Activated naive CD8-positive, alpha-beta T cell treated with anti-CD3 and anti-CD28 coated beads, Interleukin-2, amount 50 U/mL, for 24 hours (primary cell): ENCODE data around the gene ACAN.

ENCODE experiments used
- ATAC-seq: fragments of 150-1000 bp; cut with Tn5 transposase; one replicate; pipeline ENCODE4 v1.10.0; 2021
- DNase-seq: peaks from one replicate; pipeline ENCODE4 v3.0.0; 2021
- H3K27ac Mint-ChIP-seq: one replicate; pipeline ENCODE4 v1.8.0; 2021; ENCODE audit warnings: mild to moderate bottlenecking, mixed read lengths
- H3K27me3 Mint-ChIP-seq: one replicate; pipeline ENCODE4 v1.8.0; 2021; ENCODE audit warnings: mixed read lengths
- H3K36me3 Mint-ChIP-seq: one replicate; pipeline ENCODE4 v1.8.0; 2021; ENCODE audit warnings: low read depth, mixed read lengths
- H3K4me1 Mint-ChIP-seq: one replicate; pipeline ENCODE4 v1.8.0; 2021; ENCODE audit warnings: mixed read lengths
- H3K4me3 Mint-ChIP-seq: one replicate; pipeline ENCODE4 v1.8.0; 2021; ENCODE audit warnings: mild to moderate bottlenecking, moderate library complexity, mixed read lengths
- H3K9me3 Mint-ChIP-seq: one replicate; pipeline ENCODE4 v1.8.0; 2021; ENCODE audit warnings: mixed read lengths

Gene ACAN

GRCh38 chr15:88791637-88792036 lies 11.6 kb upstream of the ACAN start:
- no peaks in the 10 kb centered on the region for H3K36me3 Mint-ChIP-seq
- no peak for DNase-seq
- ATAC-seq, result no peak
- no peaks in the 10 kb centered on the region for H3K9me3 Mint-ChIP-seq
- peaks cover 36% of the 10 kb centered on the region for H3K27me3 Mint-ChIP-seq
- no peaks in the 10 kb centered on the region for H3K4me1 Mint-ChIP-seq
- no peak overlapping the region for H3K27ac Mint-ChIP-seq
- H3K4me3 Mint-ChIP-seq, result no peak overlapping the region

GRCh38 chr15:88792342-88793282 lies 10.6 kb upstream of the ACAN start:
- no peaks in the 10 kb centered on the region for H3K9me3 Mint-ChIP-seq
- no peaks in the 10 kb centered on the region for H3K4me1 Mint-ChIP-seq
- DNase-seq (no peak), ATAC-seq (no peak)
- H3K27ac Mint-ChIP-seq, result no peak overlapping the region
- no peaks in the 10 kb centered on the region for H3K36me3 Mint-ChIP-seq
- H3K27me3 Mint-ChIP-seq, result peaks cover 43% of the 10 kb centered on the region
- H3K4me3 Mint-ChIP-seq, result no peak overlapping the region

GRCh38 chr15:88794001-88794400 lies 9.2 kb upstream of the ACAN start:
- DNase-seq, result no peak
- no peak overlapping the region for H3K4me3 Mint-ChIP-seq
- no peaks in the 10 kb centered on the region for H3K4me1 Mint-ChIP-seq
- H3K27ac Mint-ChIP-seq, result no peak overlapping the region
- peaks cover 50% of the 10 kb centered on the region for H3K27me3 Mint-ChIP-seq
- no peak for ATAC-seq
- no peaks in the 10 kb centered on the region for H3K9me3 Mint-ChIP-seq
- H3K36me3 Mint-ChIP-seq, result no peaks in the 10 kb centered on the region

- Mint-ChIP-seq H3K36me3 (no peaks in the 10 kb centered on the region), H3K4me3 (no peak overlapping the region), H3K27ac (no peak overlapping the region), H3K4me1 (peaks cover 3% of the 10 kb centered on the region), H3K27me3 (peaks cover 69% of the 10 kb centered on the region), H3K9me3 (no peaks in the 10 kb centered on the region)
- no peak for DNase-seq
- ATAC-seq, result no peak
Observed at GRCh38 chr15:88797663-88798339, 5.4 kb upstream of the ACAN start.

GRCh38 chr15:88799341-88799740 lies 3.9 kb upstream of the ACAN start:
- no peaks in the 10 kb centered on the region for H3K9me3 Mint-ChIP-seq
- no peak overlapping the region for H3K4me3 Mint-ChIP-seq
- no peak for ATAC-seq
- no peaks in the 10 kb centered on the region for H3K36me3 Mint-ChIP-seq
- peaks cover 63% of the 10 kb centered on the region for H3K27me3 Mint-ChIP-seq
- no peak for DNase-seq
- peaks cover 5% of the 10 kb centered on the region for H3K4me1 Mint-ChIP-seq
- no peak overlapping the region for H3K27ac Mint-ChIP-seq

- Mint-ChIP-seq H3K4me3 (no peak overlapping the region), H3K36me3 (no peaks in the 10 kb centered on the region), H3K27ac (no peak overlapping the region), H3K4me1 (peaks cover 5% of the 10 kb centered on the region), H3K9me3 (no peaks in the 10 kb centered on the region), H3K27me3 (peaks cover 67% of the 10 kb centered on the region)
- DNase-seq (no peak), ATAC-seq (no peak)
Observed at GRCh38 chr15:88800026-88800425, 3.2 kb upstream of the ACAN start.

- Mint-ChIP-seq H3K27ac (no peak overlapping the region), H3K9me3 (no peaks in the 10 kb centered on the region), H3K4me3 (no peak overlapping the region), H3K27me3 (peaks cover 69% of the 10 kb centered on the region), H3K36me3 (no peaks in the 10 kb centered on the region), H3K4me1 (peaks cover 5% of the 10 kb centered on the region)
- ATAC-seq (no peak), DNase-seq (no peak)
Observed at GRCh38 chr15:88800738-88801137, 2.5 kb upstream of the ACAN start.

GRCh38 chr15:88802250-88802990 lies 816 bp upstream of the ACAN start:
- H3K27ac Mint-ChIP-seq, result no peak overlapping the region
- ATAC-seq, result no peak
- peaks cover 74% of the 10 kb centered on the region for H3K27me3 Mint-ChIP-seq
- H3K4me1 Mint-ChIP-seq, result peaks cover 5% of the 10 kb centered on the region
- no peaks in the 10 kb centered on the region for H3K9me3 Mint-ChIP-seq
- peak overlapping the region; percentile 53 for H3K4me3 Mint-ChIP-seq
- H3K36me3 Mint-ChIP-seq, result no peaks in the 10 kb centered on the region
- DNase-seq, result no peak

GRCh38 chr15:88802991-88803240 lies 320 bp upstream of the ACAN start:
- peaks cover 5% of the 10 kb centered on the region for H3K4me1 Mint-ChIP-seq
- no peak for DNase-seq
- ATAC-seq, result no peak
- H3K36me3 Mint-ChIP-seq, result no peaks in the 10 kb centered on the region
- H3K9me3 Mint-ChIP-seq, result no peaks in the 10 kb centered on the region
- H3K27ac Mint-ChIP-seq, result no peak overlapping the region
- H3K27me3 Mint-ChIP-seq, result peaks cover 70% of the 10 kb centered on the region
- H3K4me3 Mint-ChIP-seq, result peak overlapping the region; percentile 53

GRCh38 chr15:88803920-88804247 lies 648 bp downstream of the ACAN start:
- DNase-seq (no peak), ATAC-seq (no peak)
- H3K4me1 Mint-ChIP-seq, result peaks cover 5% of the 10 kb centered on the region
- H3K36me3 Mint-ChIP-seq, result no peaks in the 10 kb centered on the region
- no peak overlapping the region for H3K4me3 Mint-ChIP-seq
- no peak overlapping the region for H3K27ac Mint-ChIP-seq
- no peaks in the 10 kb centered on the region for H3K9me3 Mint-ChIP-seq
- peaks cover 72% of the 10 kb centered on the region for H3K27me3 Mint-ChIP-seq

- peaks cover 5% of the 10 kb centered on the region for H3K4me1 Mint-ChIP-seq
- ATAC-seq (peak; percentile 38), DNase-seq (no peak)
- no peak overlapping the region for H3K27ac Mint-ChIP-seq
- H3K4me3 Mint-ChIP-seq, result no peak overlapping the region
- no peaks in the 10 kb centered on the region for H3K9me3 Mint-ChIP-seq
- H3K27me3 Mint-ChIP-seq, result peaks cover 71% of the 10 kb centered on the region
- H3K36me3 Mint-ChIP-seq, result no peaks in the 10 kb centered on the region
Observed at GRCh38 chr15:88804257-88804656, 1.0 kb downstream of the ACAN start.

- Mint-ChIP-seq H3K9me3 (no peaks in the 10 kb centered on the region), H3K27me3 (peaks cover 62% of the 10 kb centered on the region), H3K4me1 (peaks cover 5% of the 10 kb centered on the region), H3K36me3 (no peaks in the 10 kb centered on the region), H3K27ac (no peak overlapping the region), H3K4me3 (no peak overlapping the region)
- DNase-seq (no peak), ATAC-seq (no peak)
Observed at GRCh38 chr15:88805031-88805780, 2.0 kb downstream of the ACAN start.

GRCh38 chr15:88810446-88810845 lies 7.2 kb downstream of the ACAN start:
- DNase-seq (no peak), ATAC-seq (no peak)
- no peaks in the 10 kb centered on the region for H3K36me3 Mint-ChIP-seq
- no peaks in the 10 kb centered on the region for H3K4me1 Mint-ChIP-seq
- no peak overlapping the region for H3K4me3 Mint-ChIP-seq
- H3K9me3 Mint-ChIP-seq, result no peaks in the 10 kb centered on the region
- H3K27me3 Mint-ChIP-seq, result peaks cover 34% of the 10 kb centered on the region
- no peak overlapping the region for H3K27ac Mint-ChIP-seq

GRCh38 chr15:88812133-88812532 lies 8.9 kb downstream of the ACAN start:
- no peaks in the 10 kb centered on the region for H3K36me3 Mint-ChIP-seq
- ATAC-seq (peak; percentile 64), DNase-seq (no peak)
- H3K9me3 Mint-ChIP-seq, result no peaks in the 10 kb centered on the region
- H3K27ac Mint-ChIP-seq, result no peak overlapping the region
- H3K27me3 Mint-ChIP-seq, result peaks cover 24% of the 10 kb centered on the region
- H3K4me1 Mint-ChIP-seq, result no peaks in the 10 kb centered on the region
- no peak overlapping the region for H3K4me3 Mint-ChIP-seq
